Measurements from ENCODE around the gene FAM53A. TPM values are rescaled to one million over a fixed set of nuclear protein-coding genes. Genes with fewer than 3 reads are reported as not detected.

FAM53A gene
- total and polyA plus RNA-seq, 7 donors: 0.71 to 1.9 (median 1.3) TPM

GRCh38 chr4:1604181-1604705 is 79.9 kb downstream of the FAM53A start:
- no peak overlapping the region for H3K27ac ChIP-seq
- no peaks in the 10 kb centered on the region for H3K36me3 ChIP-seq (ENCODE audit: insufficient read depth in 1 of 2, low read depth in 1 of 2)
- no peak overlapping the region for H3K4me3 ChIP-seq
- intact Hi-C loops (cut with DNase I): no loop called here
- H3K4me1 ChIP-seq: no peaks in the 10 kb centered on the region
- TF ChIP-seq, protein P1, sequence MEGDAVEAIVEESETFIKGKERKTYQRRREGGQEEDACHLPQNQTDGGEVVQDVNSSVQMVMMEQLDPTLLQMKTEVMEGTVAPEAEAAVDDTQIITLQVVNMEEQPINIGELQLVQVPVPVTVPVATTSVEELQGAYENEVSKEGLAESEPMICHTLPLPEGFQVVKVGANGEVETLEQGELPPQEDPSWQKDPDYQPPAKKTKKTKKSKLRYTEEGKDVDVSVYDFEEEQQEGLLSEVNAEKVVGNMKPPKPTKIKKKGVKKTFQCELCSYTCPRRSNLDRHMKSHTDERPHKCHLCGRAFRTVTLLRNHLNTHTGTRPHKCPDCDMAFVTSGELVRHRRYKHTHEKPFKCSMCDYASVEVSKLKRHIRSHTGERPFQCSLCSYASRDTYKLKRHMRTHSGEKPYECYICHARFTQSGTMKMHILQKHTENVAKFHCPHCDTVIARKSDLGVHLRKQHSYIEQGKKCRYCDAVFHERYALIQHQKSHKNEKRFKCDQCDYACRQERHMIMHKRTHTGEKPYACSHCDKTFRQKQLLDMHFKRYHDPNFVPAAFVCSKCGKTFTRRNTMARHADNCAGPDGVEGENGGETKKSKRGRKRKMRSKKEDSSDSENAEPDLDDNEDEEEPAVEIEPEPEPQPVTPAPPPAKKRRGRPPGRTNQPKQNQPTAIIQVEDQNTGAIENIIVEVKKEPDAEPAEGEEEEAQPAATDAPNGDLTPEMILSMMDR (IDR thresholded peaks at IDR 0.05): no peak
- DNase-seq: peak; percentile 10 to 37
- H3K9me3 ChIP-seq: no peaks in the 10 kb centered on the region
- no peak for ATAC-seq
- 43 to 49% (median 49%) methylated on average over 21 to 23 of the region's 23 CpGs for WGBS, 3 donors
- peaks cover 0 to 43% (median 17%) of the 10 kb centered on the region in 3 donors for H3K27me3 ChIP-seq (ENCODE audit: insufficient read depth in 3 of 3, low read length in 2 of 3)

DNA sequence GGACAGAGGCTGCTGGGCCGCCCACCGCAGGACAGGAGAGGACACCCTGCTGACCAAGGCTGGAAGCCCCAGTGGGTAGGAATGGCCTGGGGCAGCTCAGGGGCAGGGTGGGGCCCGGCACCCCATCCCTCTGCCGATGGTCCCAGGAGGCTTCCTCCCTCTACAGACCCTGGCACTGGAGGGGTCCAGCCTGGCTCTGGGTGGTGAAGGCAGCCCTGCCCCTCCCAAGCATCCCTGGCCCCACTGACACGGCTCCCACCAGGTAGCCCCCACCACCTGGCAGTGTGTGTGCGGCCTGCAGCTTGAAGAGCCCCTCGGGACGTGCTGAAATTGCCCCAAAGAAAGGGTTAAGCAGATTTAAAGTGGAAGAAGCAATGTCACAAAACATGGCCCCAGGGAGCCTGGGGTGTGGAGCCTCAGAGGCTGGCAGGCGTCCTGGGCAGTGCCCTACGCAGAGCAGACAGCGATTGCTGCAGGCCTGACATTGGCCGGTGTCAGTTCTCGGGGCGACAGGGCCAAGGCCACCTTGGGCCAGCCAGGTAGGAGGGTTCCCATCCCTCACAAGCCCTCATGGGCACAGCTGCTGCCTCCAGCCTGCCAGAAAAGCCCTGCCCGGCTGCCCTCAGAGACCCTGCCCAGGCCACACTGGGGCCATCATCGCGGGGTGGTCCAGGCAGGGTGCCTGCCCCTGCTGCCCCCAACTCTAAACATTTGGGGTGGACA is 80.5 kb downstream of the FAM53A start:
- DNase-seq (peak in 1 of 2 donors; percentile 34), ATAC-seq (no peak)
- Histone ChIP-seq H3K4me3 (no peak overlapping the region), H3K27ac (no peak overlapping the region), H3K36me3 (ENCODE audit: insufficient read depth in 1 of 2, low read depth in 1 of 2) (no peaks in the 10 kb centered on the region), H3K27me3 (ENCODE audit: insufficient read depth in 3 of 3, low read length in 2 of 3) (peaks cover 0 to 46% (median 17%) of the 10 kb centered on the region in 3 donors), H3K9me3 (no peaks in the 10 kb centered on the region), H3K4me1 (no peaks in the 10 kb centered on the region)
- WGBS, 3 donors: 64 to 76% (median 65%) methylated on average over 16 to 17 of the region's 17 CpGs
- intact Hi-C loops (cut with DNase I): no loop called here
- TF ChIP-seq, protein P1 (IDR thresholded peaks at IDR 0.05): no peak

- H3K9me3 ChIP-seq: no peaks in the 10 kb centered on the region
- intact Hi-C loops (cut with DNase I): no loop called here
- H3K27ac ChIP-seq: no peak overlapping the region
- DNase-seq (peak in 1 of 2 donors; percentile 37), ATAC-seq (no peak)
- TF ChIP-seq, protein P1 (IDR thresholded peaks at IDR 0.05): no peak
- H3K4me1 ChIP-seq: no peaks in the 10 kb centered on the region
- no peaks in the 10 kb centered on the region for H3K36me3 ChIP-seq (ENCODE audit: insufficient read depth in 1 of 2, low read depth in 1 of 2)
- WGBS, 3 donors: 77 to 80% (median 79%) methylated on average over 40 to 43 of the region's 43 CpGs
- H3K27me3 ChIP-seq (ENCODE audit: insufficient read depth in 3 of 3, low read length in 2 of 3): peaks cover 0 to 51% (median 17%) of the 10 kb centered on the region in 3 donors
- H3K4me3 ChIP-seq: no peak overlapping the region
Measured at GRCh38 chr4:1602655-1603412, 81.3 kb downstream of the FAM53A start.

GRCh38 chr4:1601852-1602654 is 82.1 kb downstream of the FAM53A start:
- DNase-seq: peak in 1 of 2 donors; percentile 38
- Histone ChIP-seq H3K27me3 (ENCODE audit: insufficient read depth in 3 of 3, low read length in 2 of 3) (peaks cover 0 to 52% (median 14%) of the 10 kb centered on the region in 3 donors), H3K4me1 (no peaks in the 10 kb centered on the region), H3K36me3 (ENCODE audit: insufficient read depth in 1 of 2, low read depth in 1 of 2) (no peaks in the 10 kb centered on the region), H3K4me3 (no peak overlapping the region), H3K9me3 (no peaks in the 10 kb centered on the region), H3K27ac (no peak overlapping the region)
- TF ChIP-seq, protein P1 (IDR thresholded peaks at IDR 0.05): no peak
- 87 to 91% (median 89%) methylated on average over 18 to 23 of the region's 23 CpGs for WGBS, 3 donors
- intact Hi-C loops (cut with DNase I): no loop called here
- ATAC-seq: no peak

All from psoas muscle (tissue), 8 donors.